GM21360 (cell line): ENCODE results near the gene ITFG2.
"Not testable (repeated sequence)": the region's sequence is repeated elsewhere in the genome, so short reads cannot be mapped to it uniquely, and the experiment has no call there.

Source experiments
- ATAC-seq: cut with Tn5 transposase; IDR thresholded peaks from one replicate; pipeline ENCODE4 v1.9.1; 2021; ENCODE audit warnings: mild to moderate bottlenecking, moderate library complexity; ENCODE audit not compliant: unreplicated experiment

ITFG2 gene

GRCh38 chr12:2858944-2859421 is 46.5 kb downstream of the ITFG2 start:
- ATAC-seq, result no peak

GRCh38 chr12:2860170-2860569 is 47.7 kb downstream of the ITFG2 start:
- ATAC-seq, result no peak

GRCh38 chr12:2862876-2863275 is 50.4 kb downstream of the ITFG2 start:
- no peak for ATAC-seq

- ATAC-seq, result not testable (repeated sequence)
These were observed 50.9 kb downstream of the ITFG2 start for GRCh38 chr12:2863402-2863801.

- no peak for ATAC-seq
These were observed 51.7 kb downstream of the ITFG2 start for GRCh38 chr12:2864198-2864597.

- ATAC-seq, result not testable (repeated sequence)
These were observed 56.6 kb downstream of the ITFG2 start for GRCh38 chr12:2868986-2869632.
